Measurements from ENCODE around the gene SSC5D. TPM values are rescaled to one million over a fixed set of nuclear protein-coding genes. Genes with fewer than 3 reads are reported as not detected.
A peak's percentile ranks its signal among the peaks of the same experiment; 100 is the strongest.

Gene SSC5D
- total and polyA plus RNA-seq, 2 experiments from 2014 or later: 10.0 to 12.6 TPM

DNA sequence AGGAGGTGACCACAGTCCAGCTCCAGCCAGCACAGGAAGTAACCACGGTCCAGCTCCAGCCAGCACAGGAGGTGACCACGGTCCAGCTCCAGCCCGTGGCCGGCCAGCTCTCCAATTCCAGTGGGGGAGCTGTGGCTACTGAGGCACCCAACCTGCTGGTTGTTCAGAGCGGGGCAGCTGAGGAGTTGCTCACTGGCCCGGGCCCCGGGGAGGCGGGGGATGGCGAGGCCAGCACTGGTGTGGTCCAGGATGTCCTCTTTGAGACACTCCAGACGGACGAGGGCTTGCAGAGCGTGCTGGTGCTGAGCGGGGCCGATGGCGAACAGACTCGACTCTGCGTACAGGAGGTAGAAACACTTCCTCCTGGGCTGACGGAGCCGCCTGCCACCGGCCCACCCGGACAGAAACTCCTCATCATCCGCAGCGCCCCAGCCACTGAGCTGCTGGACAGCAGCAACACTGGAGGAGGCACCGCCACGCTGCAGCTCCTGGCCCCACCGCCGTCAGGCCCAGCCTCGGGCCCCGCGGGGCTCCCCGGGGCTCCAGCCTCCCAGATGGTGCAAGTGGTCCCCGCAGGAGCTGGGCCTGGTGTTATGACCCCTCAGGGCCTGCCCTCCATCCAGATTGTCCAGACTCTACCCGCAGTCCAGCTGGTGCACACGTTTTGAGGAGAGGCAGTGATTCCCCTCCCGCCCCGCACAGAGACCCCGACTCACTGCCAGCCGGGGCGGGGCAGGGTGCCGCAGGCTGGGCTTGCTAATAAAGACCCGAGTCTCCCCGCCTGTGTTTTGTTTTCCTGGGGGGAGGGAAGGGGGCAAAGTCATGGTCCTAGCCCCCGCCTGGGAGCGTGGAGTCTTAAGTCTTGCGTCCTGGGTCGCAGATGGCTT is 4.3 kb upstream of the SSC5D start:
- Histone ChIP-seq H3K9me3 (ENCODE audit: low read depth) (no peaks in the 10 kb centered on the region), H3F3A (ENCODE audit: insufficient read depth) (peaks cover 12% of the 10 kb centered on the region), H2AFZ (no peak overlapping the region), H3K4me1 (ENCODE audit: insufficient read depth) (peaks cover 24% of the 10 kb centered on the region), H4K20me1 (ENCODE audit: insufficient read depth) (no peaks in the 10 kb centered on the region), H3K27me3 (replicated peaks; ENCODE audit: insufficient read depth) (no peaks in the 10 kb centered on the region), H3K9ac (peak overlapping the region; percentile 86), H3K79me2 (ENCODE audit: insufficient read depth) (peaks cover 18% of the 10 kb centered on the region), H3K27ac (peak overlapping the region; percentile 97), H3K36me3 (ENCODE audit: low read depth) (no peaks in the 10 kb centered on the region), H3K4me3 (peak overlapping the region; percentile 80), H3K4me2 (ENCODE audit: unreplicated experiment) (peak overlapping the region; percentile 81), H3K9me2 (ENCODE audit: insufficient read depth) (no peaks in the 10 kb centered on the region)
- WGBS, 2 experiments (ENCODE audit: low coverage in 1 of 2, low lambda C conversion rate in 2 of 2, missing lambda C conversion rate in 2 of 2): 86% methylated on average over 40 to 44 of the region's 46 CpGs
- no peak for DNase-seq
- in situ Hi-C loops (cut with MboI): no loop called here
- TF ChIP-seq EZH2phosphoT487 (IDR thresholded peaks at IDR 0.05; ENCODE audit: insufficient read depth, low read depth): no peak
- TF ChIP-seq EZH2 (IDR thresholded peaks at IDR 0.05; ENCODE audit: insufficient read depth, poor library complexity, severe bottlenecking): no peak

DNA sequence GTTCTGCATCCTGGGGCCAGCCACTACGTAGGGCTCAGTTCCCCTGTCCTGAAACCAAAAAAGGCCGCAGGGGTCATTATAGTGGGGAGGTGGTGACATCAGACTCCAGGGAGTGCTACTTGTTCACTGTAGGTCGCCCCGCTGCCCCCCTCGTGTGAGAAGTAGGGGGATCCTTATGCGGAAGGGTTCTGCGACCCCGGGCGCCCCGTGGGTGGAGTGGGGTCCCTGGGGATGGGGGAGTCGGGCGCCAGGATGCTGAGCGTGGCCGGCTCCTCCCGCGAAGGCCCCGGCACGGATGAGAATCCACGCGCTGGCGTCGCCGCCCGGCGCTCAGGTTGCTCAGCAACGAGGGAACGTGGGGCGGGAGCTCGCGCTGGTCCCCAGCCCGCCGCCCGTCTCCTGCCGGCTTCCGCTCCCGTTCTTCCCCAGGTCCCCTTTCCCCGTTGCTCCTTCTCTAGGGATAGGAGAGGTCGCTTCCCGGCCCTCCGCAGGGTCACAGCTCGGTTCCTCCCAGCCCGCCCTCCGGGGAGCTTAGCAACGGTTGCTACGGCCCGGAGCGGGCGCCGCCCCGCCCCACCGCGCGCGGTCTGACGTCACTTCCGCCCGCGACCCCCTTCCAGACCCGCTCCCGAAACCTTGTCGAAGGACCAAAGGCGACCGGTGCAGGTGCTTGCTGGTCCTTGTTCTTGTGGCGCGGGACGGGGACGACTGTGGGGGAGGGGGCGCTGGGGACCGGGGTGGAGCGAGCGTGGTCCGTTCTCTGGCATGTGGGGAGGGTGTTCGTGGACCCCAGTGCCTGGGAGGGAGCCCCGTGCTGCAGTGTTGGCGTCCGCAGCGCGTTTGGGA is 3.4 kb upstream of the SSC5D start, which contains the start of gene NAT14:
Gene NAT14 (plus strand): TSS at position 596 of the 846 bp plus-strand sequence. CDS start 521 bp downstream, outside the sequence.
- DNase-seq: peak; percentile 77
- Histone ChIP-seq H3K27me3 (replicated peaks; ENCODE audit: insufficient read depth) (no peaks in the 10 kb centered on the region), H3K9me2 (ENCODE audit: insufficient read depth) (no peaks in the 10 kb centered on the region), H3K4me1 (ENCODE audit: insufficient read depth) (peaks cover 24% of the 10 kb centered on the region), H3K9me3 (ENCODE audit: low read depth) (no peaks in the 10 kb centered on the region), H3K4me2 (ENCODE audit: unreplicated experiment) (peak within 1 kb of the TSS; percentile 81), H2AFZ (peak within 1 kb of the TSS; percentile 65), H3K9ac (peak within 1 kb of the TSS; percentile 86), H3K27ac (peak within 1 kb of the TSS; percentile 97), H3K79me2 (ENCODE audit: insufficient read depth) (peaks cover 10% of the 10 kb centered on the region), H3K4me3 (peak within 1 kb of the TSS; percentile 80), H3K36me3 (ENCODE audit: low read depth) (no peaks in the 10 kb centered on the region), H3F3A (ENCODE audit: insufficient read depth) (peaks cover 12% of the 10 kb centered on the region), H4K20me1 (ENCODE audit: insufficient read depth) (no peaks in the 10 kb centered on the region)
- WGBS, 2 experiments (ENCODE audit: low coverage in 1 of 2, low lambda C conversion rate in 2 of 2, missing lambda C conversion rate in 2 of 2): 3 to 4% methylated on average over 43 to 68 of the region's 78 CpGs
- in situ Hi-C loops (cut with MboI): no loop called here
- TF ChIP-seq EZH2phosphoT487 (IDR thresholded peaks at IDR 0.05; ENCODE audit: insufficient read depth, low read depth) (no peak), EZH2 (IDR thresholded peaks at IDR 0.05; ENCODE audit: insufficient read depth, poor library complexity, severe bottlenecking) (no peak)

DNA sequence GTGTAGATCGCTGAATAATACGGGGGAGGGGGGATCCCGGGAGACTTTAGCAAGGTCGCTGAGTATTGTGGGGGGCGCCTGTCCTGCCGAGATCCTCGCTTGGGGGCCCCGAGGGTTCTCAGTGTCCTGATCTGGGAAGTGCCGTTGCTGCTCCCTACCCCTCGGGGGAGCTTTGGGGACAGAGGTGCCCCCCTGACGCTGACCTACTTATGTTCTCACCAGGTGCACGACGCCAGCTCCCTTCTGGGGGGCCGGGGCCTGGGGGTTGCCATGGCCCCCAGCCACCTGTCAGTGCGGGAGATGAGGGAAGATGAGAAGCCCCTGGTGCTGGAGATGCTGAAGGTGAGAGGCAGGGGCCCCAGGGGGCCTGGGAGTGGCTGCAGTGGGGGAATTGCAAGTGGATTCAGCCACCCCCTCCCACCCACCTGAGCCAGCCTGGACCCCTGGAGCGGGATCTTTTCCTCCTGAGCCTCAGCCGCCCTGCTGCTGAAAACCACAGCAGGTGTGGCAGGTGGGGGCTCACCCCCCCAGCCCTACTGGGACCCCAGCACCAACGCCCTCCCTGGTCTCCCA is 2.7 kb upstream of the SSC5D start:
- Histone ChIP-seq H3K27me3 (replicated peaks; ENCODE audit: insufficient read depth) (no peaks in the 10 kb centered on the region), H3F3A (ENCODE audit: insufficient read depth) (peaks cover 12% of the 10 kb centered on the region), H3K4me3 (peak overlapping the region; percentile 80), H3K79me2 (ENCODE audit: insufficient read depth) (peaks cover 9% of the 10 kb centered on the region; the same call in 1 of the 2 replicates), H3K9ac (peak overlapping the region; percentile 86), H3K27ac (peak overlapping the region; percentile 97), H2AFZ (peak overlapping the region; percentile 65), H3K4me2 (ENCODE audit: unreplicated experiment) (peak overlapping the region; percentile 81), H3K9me2 (ENCODE audit: insufficient read depth) (no peaks in the 10 kb centered on the region), H3K36me3 (ENCODE audit: low read depth) (no peaks in the 10 kb centered on the region), H3K4me1 (ENCODE audit: insufficient read depth) (peaks cover 24% of the 10 kb centered on the region), H4K20me1 (ENCODE audit: insufficient read depth) (no peaks in the 10 kb centered on the region), H3K9me3 (ENCODE audit: low read depth) (no peaks in the 10 kb centered on the region)
- TF ChIP-seq EZH2 (IDR thresholded peaks at IDR 0.05; ENCODE audit: insufficient read depth, poor library complexity, severe bottlenecking): no peak
- TF ChIP-seq EZH2phosphoT487 (IDR thresholded peaks at IDR 0.05; ENCODE audit: insufficient read depth, low read depth): no peak
- in situ Hi-C loops (cut with MboI): no loop called here
- peak; percentile 28 for DNase-seq
- 16 to 23% methylated on average over 11 to 18 of the region's 18 CpGs for WGBS, 2 experiments (ENCODE audit: low coverage in 1 of 2, low lambda C conversion rate in 2 of 2, missing lambda C conversion rate in 2 of 2)

Data from GM23248 (cell line).